Endothelial cell (in vitro differentiated cells): ENCODE data around the gene LILRA6. TPM values are rescaled to one million over a fixed set of nuclear protein-coding genes. Genes with fewer than 3 reads are reported as not detected.

ENCODE experiments used
- DNase-seq: peaks from one replicate; pipeline ENCODE4 v3.0.0; 2021; ENCODE audit warnings: low spot score
- H3K27ac Mint-ChIP-seq: one replicate; pipeline ENCODE4 v1.8.0; 2021; ENCODE audit warnings: mixed read lengths, inconsistent platforms; ENCODE audit not compliant: unreplicated experiment
- H3K27me3 Mint-ChIP-seq: one replicate; pipeline ENCODE4 v1.8.0; 2021; ENCODE audit warnings: mild to moderate bottlenecking, moderate library complexity, mixed read lengths, inconsistent platforms; ENCODE audit not compliant: unreplicated experiment
- H3K36me3 Mint-ChIP-seq: one replicate; pipeline ENCODE4 v1.8.0; 2021; ENCODE audit warnings: mild to moderate bottlenecking, low read depth, mixed read lengths, inconsistent platforms; ENCODE audit not compliant: unreplicated experiment
- H3K4me1 Mint-ChIP-seq: one replicate; pipeline ENCODE4 v1.8.0; 2021; ENCODE audit warnings: mild to moderate bottlenecking, mixed read lengths, inconsistent platforms; ENCODE audit not compliant: unreplicated experiment
- H3K4me3 Mint-ChIP-seq: one replicate; pipeline ENCODE4 v1.8.0; 2021; ENCODE audit warnings: mild to moderate bottlenecking, mixed read lengths, inconsistent platforms; ENCODE audit not compliant: unreplicated experiment
- H3K9me3 Mint-ChIP-seq: one replicate; pipeline ENCODE4 v1.8.0; 2021; ENCODE audit warnings: mixed read lengths, inconsistent platforms; ENCODE audit not compliant: unreplicated experiment
- CTCF ChIP-seq: fragments of 200-600 bp; sonication (generic); IDR thresholded peaks from one replicate; pipeline ENCODE4 v1.5.0; 2021; ENCODE audit warnings: antibody characterized with exemption; ENCODE audit not compliant: unreplicated experiment
- total RNA-seq: library from RNA; stranded (reverse); fragmentation: NEBNext Ultra II Directional; extraction: Animal tissue kit (Norgen Biotek cat#: 25700); gene quantifications from one replicate; pipeline ENCODE4 v1.2.1, GENCODE V29; 2021; ENCODE audit not compliant: unreplicated experiment

Gene LILRA6
- total RNA-seq, 1 donor from 2014 or later: not detected

GRCh38 chr19:54266133-54266532, 23.5 kb upstream of the LILRA6 start:
- H3K9me3 Mint-ChIP-seq: no peaks in the 10 kb centered on the region

GRCh38 chr19:54262470-54262869, 19.9 kb upstream of the LILRA6 start:
- Mint-ChIP-seq H3K27me3 (no peaks in the 10 kb centered on the region), H3K4me3 (no peak overlapping the region), H3K36me3 (no peaks in the 10 kb centered on the region), H3K4me1 (no peaks in the 10 kb centered on the region), H3K27ac (no peak overlapping the region), H3K9me3 (no peaks in the 10 kb centered on the region)
- no peak for TF ChIP-seq CTCF
- DNase-seq: no peak

More at GRCh38 chr19:54266133-54266532, 23.5 kb upstream of the LILRA6 start:
- Mint-ChIP-seq H3K4me1 (no peaks in the 10 kb centered on the region), H3K4me3 (no peak overlapping the region), H3K27me3 (peaks cover 3% of the 10 kb centered on the region), H3K27ac (no peak overlapping the region), H3K36me3 (no peaks in the 10 kb centered on the region)
- DNase-seq: peak; percentile 88
- TF ChIP-seq CTCF: peak; percentile 91

GRCh38 chr19:54262066-54262465, 19.5 kb upstream of the LILRA6 start:
- H3K27me3 Mint-ChIP-seq: no peaks in the 10 kb centered on the region
- no peak overlapping the region for H3K27ac Mint-ChIP-seq
- DNase-seq: no peak
- no peak overlapping the region for H3K4me3 Mint-ChIP-seq
- no peak for TF ChIP-seq CTCF
- H3K9me3 Mint-ChIP-seq: no peaks in the 10 kb centered on the region
- no peaks in the 10 kb centered on the region for H3K4me1 Mint-ChIP-seq
- H3K36me3 Mint-ChIP-seq: no peaks in the 10 kb centered on the region

GRCh38 chr19:54257116-54257480, 14.5 kb upstream of the LILRA6 start, which contains the start of gene LILRB5:
TSS of gene LILRB5 (minus strand) at chr19:54257273. CDS start at chr19:54257193, 80 bp downstream.
- Mint-ChIP-seq H3K4me3 (no peak within 1 kb of the TSS), H3K9me3 (no peaks in the 10 kb centered on the region), H3K4me1 (peaks cover 4% of the 10 kb centered on the region), H3K27me3 (peaks cover 2% of the 10 kb centered on the region), H3K27ac (no peak within 1 kb of the TSS), H3K36me3 (no peaks in the 10 kb centered on the region)
- TF ChIP-seq CTCF: no peak
- DNase-seq: no peak

GRCh38 chr19:54256250-54257115, 13.9 kb upstream of the LILRA6 start:
- no peak overlapping the region for H3K27ac Mint-ChIP-seq
- H3K36me3 Mint-ChIP-seq: no peaks in the 10 kb centered on the region
- TF ChIP-seq CTCF: no peak
- no peak overlapping the region for H3K4me3 Mint-ChIP-seq
- H3K9me3 Mint-ChIP-seq: no peaks in the 10 kb centered on the region
- no peak for DNase-seq
- H3K27me3 Mint-ChIP-seq: peaks cover 2% of the 10 kb centered on the region
- H3K4me1 Mint-ChIP-seq: peaks cover 4% of the 10 kb centered on the region
